GM23338 (cell line): ENCODE data around the gene FRMD3.

ENCODE experiments used
- CTCF ChIP-seq, 2 experiments: fragments of 200-600 bp in 1 of 2; sonication (generic) in 1 of 2; conservative IDR thresholded peaks; 2 replicates each; pipeline versions ENCODE4 v1.5.1 to v1.6.1; 2016 to 2017; ENCODE audit warnings: antibody characterized with exemption in 2 of 2, low read depth in 2 of 2, mild to moderate bottlenecking in 2 of 2, moderate library complexity in 1 of 2
- ETS1 ChIP-seq: IDR thresholded peaks from 2 replicates; pipeline ENCODE4 v1.6.1; 2016; ENCODE audit warnings: antibody characterized with exemption
- EZH2 ChIP-seq: fragments of 200-600 bp; sonication (generic); IDR thresholded peaks from one replicate; pipeline ENCODE4 v1.8.0; 2017; ENCODE audit warnings: antibody characterized with exemption, mild to moderate bottlenecking, low read depth; ENCODE audit not compliant: unreplicated experiment
- EZH2phosphoT487 ChIP-seq: fragments of 200-600 bp; sonication (generic); IDR thresholded peaks from one replicate; pipeline ENCODE4 v1.8.1; 2018; ENCODE audit warnings: antibody characterized with exemption; ENCODE audit not compliant: unreplicated experiment
- NANOG ChIP-seq: IDR thresholded peaks from 2 replicates; pipeline ENCODE4 v1.6.1; 2016; ENCODE audit warnings: antibody characterized with exemption, borderline replicate concordance
- POLR2AphosphoS5 ChIP-seq: IDR thresholded peaks from 2 replicates; pipeline ENCODE4 v1.6.1; 2016; ENCODE audit warnings: antibody characterized with exemption, low read depth
- ZNF114 ChIP-seq: fragments of 250-450 bp; sonication (Bioruptor Pico); IDR thresholded peaks from 2 replicates; pipeline ENCODE4 v1.5.0; 2020; ENCODE audit warnings: mild to moderate bottlenecking, moderate library complexity

- no peak for TF ChIP-seq CTCF (conservative IDR thresholded peaks at IDR 0.05; ENCODE audit: low read depth in 2 of 2)
- TF ChIP-seq EZH2 = no peak
- TF ChIP-seq NANOG = no peak
- TF ChIP-seq POLR2AphosphoS5 = no peak
- TF ChIP-seq EZH2phosphoT487 = no peak
- TF ChIP-seq ETS1 = no peak
- no peak for TF ChIP-seq ZNF114 (CRISPR knock-in tag)
Observed at GRCh38 chr9:83379045-83379444, 159.2 kb downstream of the FRMD3 start.
